ENCODE results near the gene PCSK6. TPM values are rescaled to one million over a fixed set of nuclear protein-coding genes. Genes with fewer than 3 reads are reported as not detected.
A peak's percentile ranks its signal among the peaks of the same experiment; 100 is the strongest.
"Not testable (repeated sequence)": the region's sequence is repeated elsewhere in the genome, so short reads cannot be mapped to it uniquely, and the experiment has no call there.

Gene PCSK6
- total RNA-seq, 1 donor: 0.54 TPM

DNA sequence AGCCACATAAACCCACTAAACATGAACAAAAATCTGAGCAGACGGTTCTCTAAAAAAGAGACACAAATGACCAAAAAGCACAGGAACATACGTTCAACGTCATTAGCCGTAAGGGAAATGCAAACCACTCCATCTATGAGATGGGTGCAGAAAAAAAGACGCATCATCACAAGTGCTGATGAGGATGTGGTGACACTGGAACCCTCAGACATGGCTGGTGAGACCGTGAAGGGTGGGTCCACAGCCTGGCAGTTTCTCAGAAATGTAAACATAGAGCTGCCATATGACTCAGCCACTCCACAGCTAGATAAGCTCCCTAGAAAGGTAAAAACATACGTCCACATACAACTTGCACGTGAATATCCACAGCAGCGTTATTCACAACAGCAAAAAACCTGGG lies 23.3 kb downstream of the PCSK6 start:
- DNase-seq (ENCODE audit: low read depth in 2 of 3, low spot score in 2 of 3): no peak

DNA sequence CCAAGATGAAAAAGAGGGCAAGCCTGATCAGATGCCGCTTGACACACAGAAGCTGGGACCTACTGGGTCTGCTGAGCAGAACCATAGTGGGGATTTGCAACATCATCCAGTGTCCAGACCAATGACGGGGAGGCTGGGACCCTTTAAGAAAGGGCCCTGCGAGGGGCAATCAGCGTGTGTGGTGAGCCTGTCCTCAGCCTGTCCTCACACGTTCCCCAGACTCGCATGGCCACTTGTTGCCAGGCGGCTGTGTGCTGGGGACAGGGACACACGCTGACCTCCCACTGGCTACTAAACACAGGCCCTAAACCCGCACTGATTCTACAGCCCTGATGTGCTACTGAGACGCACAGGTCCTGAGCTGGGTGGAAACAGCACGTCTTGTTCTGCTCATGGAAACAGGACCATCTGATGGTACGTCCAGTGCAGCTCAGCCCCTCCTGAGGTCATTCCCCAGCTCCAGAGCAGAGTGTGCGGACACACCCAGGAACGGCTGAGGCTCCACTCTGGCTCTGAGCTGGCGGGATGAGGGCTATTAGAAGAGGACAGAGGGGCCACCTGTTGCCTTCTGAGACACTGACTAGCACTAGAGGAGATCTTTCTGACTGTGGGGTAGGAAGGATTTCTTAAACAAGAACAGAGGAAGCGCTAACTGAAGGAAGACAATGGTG lies 24.4 kb downstream of the PCSK6 start:
- no peak for DNase-seq (ENCODE audit: low read depth in 2 of 3, low spot score in 2 of 3)

DNA sequence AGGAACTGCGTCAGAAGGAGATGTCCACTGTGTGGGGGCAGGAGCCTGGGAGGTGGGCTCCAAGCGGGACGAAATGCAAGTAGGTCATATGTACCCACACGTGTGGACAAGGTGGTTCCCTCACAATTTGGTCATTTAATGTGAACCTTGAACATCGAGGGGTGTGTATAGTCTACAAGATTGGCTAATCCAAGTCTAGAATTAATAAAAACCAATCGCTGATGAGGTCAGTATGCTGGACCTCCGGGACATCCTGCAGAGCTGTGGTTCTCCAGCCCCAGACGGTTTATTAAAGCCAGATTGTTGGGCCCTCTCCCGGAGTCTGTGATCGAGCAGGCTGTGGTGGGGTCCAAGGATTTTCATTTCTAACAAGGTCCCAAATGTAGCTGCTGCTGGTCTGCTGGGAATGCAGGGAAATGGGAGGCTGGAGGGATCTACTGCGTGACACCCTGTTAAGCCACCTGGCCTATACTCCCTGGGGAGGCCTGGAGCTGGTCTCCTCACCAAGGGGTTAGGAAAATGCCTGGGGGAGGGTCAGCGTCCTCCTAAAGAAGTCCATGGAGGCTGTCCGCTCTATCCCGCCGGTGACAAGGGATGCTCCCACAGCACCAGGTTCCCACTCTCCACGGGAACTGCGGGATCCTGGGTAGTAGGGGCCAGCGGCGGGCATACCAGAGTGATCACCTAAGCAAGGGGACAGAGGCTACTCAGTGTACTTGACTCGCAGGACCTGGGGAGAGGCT lies 25.1 kb downstream of the PCSK6 start:
- no peak for DNase-seq (ENCODE audit: low read depth in 2 of 3, low spot score in 2 of 3)

GRCh38 chr15:101463696-101464095 lies 25.8 kb downstream of the PCSK6 start:
- DNase-seq (ENCODE audit: low read depth in 2 of 3, low spot score in 2 of 3): not testable (repeated sequence)

DNA sequence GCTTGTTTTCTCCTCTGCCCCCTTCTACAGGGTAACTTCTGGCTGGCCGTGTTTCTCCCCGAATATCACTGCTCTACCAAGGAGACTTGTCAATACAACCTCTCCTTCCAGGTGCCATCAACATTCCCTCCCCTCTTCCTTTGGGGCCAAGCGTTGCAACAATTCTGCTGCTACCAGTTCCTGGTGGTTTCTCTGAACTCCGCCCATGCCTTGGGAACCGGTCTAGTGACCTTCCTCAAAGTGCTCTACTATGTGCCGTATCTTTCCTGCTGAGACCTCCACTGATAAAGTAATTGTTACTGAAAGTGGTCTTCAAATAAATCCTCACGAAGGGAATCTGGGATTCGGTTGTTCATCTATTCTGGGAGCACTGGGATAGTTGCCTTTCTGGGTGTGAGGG lies 26.2 kb downstream of the PCSK6 start:
- no peak for DNase-seq (ENCODE audit: low read depth in 2 of 3, low spot score in 2 of 3)

GRCh38 chr15:101461097-101461496 lies 28.4 kb downstream of the PCSK6 start:
- DNase-seq (ENCODE audit: low read depth in 2 of 3, low spot score in 2 of 3): no peak

GRCh38 chr15:101459579-101460300 lies 29.8 kb downstream of the PCSK6 start:
- DNase-seq (ENCODE audit: low read depth in 2 of 3, low spot score in 2 of 3): no peak

- no peak for DNase-seq (ENCODE audit: low read depth in 2 of 3, low spot score in 2 of 3)
Measured at GRCh38 chr15:101458908-101459578, 30.5 kb downstream of the PCSK6 start.

DNA sequence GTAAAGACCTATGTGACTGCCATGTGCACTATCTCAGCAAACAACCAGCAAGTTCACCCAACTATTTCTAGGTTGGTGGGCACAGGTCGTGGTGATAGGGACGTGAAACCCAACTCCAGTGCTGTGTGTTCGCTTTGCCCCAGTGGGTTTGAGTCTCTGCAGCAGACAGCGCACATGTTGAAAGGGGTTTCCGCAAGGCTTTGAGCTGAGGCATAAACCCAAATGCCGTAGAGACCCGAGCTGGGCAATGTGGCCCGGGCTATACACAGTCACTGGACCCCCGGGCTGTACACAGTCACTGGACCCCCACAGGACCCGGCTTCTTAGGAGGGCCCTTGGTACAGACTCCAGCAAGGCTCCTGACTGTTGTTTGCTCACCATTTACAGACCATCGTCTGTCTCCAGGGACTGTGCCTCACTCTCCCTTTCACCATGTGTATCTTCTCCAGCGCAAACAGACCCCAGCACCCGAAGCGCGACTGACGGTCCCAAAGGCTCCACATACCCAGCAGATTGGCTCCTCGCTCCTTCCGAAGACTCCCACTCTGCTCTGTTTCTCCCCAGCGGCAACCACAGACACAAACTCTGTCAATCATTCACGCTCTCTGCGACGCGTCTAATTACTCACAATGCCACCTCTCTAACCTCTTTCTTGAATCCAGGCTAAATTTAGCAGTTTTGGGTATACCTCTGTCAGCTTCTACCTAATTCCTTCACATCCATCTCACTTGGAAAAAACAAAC lies 31.2 kb downstream of the PCSK6 start:
- no peak for DNase-seq (ENCODE audit: low read depth in 2 of 3, low spot score in 2 of 3)

DNA sequence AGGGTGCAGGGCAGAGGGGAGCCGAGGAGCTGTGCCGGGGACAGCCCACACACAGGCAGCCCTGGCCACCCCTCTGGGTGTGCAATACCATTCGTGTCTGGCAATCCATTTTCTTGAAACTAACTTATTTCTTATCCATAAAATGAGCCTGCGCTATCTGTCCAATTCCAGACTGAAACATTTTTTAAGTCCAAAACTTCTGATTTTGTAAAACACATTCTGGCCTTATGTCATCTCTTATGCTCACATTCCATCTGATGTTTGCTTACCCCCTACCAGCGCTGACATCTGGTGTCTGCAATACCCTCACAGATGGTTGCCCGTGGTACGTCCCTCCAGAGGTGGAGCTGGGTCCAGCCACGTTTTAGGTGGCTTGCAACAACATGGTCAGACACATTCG lies 31.8 kb downstream of the PCSK6 start:
- DNase-seq (ENCODE audit: low read depth in 2 of 3, low spot score in 2 of 3): no peak

- peak in 1 of 3 donors; percentile 24 for DNase-seq (ENCODE audit: low read depth in 2 of 3, low spot score in 2 of 3)
Measured at GRCh38 chr15:101456057-101456739, 33.3 kb downstream of the PCSK6 start.

- DNase-seq (ENCODE audit: low read depth in 2 of 3, low spot score in 2 of 3): peak in 2 of 3 donors; percentile 63 to 70
Measured at GRCh38 chr15:101455291-101456025, 34.0 kb downstream of the PCSK6 start.

- not testable (repeated sequence) for DNase-seq (ENCODE audit: low read depth in 2 of 3, low spot score in 2 of 3)
Measured at GRCh38 chr15:101454781-101455180, 34.7 kb downstream of the PCSK6 start.

GRCh38 chr15:101454365-101454764 lies 35.1 kb downstream of the PCSK6 start:
- no peak for DNase-seq (ENCODE audit: low read depth in 2 of 3, low spot score in 2 of 3)

DNA sequence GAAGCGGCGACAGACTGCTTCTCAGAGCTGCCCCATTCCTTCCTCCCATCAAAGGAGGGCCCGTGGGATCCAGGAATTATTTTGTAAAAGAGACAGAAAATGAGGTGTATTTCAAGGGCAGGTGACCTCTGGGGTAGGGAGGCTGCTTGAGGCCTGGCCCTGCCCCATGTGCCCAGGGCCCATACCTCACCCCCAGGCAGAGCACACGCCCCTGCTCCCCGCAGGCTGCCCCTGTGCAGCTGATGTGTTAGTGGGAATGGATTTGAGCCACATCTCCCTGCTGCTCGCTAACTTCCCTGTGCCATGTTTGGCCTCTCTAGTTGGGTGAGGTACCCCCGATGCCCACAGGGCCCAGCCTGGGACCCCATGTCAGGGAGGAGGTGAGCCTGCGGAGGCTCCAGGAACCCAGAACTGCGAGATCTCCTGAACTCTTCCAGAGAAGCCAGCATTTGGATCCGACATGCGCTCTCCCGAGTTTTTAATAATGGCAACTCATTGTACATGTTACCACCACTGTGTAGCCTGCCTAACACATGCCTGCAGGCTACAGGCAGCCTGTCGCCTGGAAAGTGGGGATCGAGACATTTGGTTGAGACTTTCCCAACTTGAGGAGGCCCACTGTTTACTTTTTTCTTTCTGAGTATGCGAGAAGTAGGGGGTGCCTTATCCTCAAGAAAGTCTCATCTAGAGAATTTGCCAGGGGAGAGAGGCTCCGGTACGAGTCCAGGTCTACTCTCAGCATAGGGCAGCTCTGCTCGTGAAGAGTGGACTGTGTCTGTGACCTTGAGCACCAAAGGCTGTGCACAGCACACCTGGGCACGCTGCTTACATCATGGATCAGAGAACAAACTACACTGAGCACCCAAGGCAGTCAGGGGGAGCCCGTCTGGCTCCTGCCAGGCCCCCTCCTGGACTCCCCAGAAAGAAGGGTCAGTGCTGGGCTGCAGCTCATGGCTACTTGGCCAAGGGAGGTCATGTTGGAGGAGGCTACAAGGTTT lies 36.1 kb downstream of the PCSK6 start:
- DNase-seq (ENCODE audit: low read depth in 2 of 3, low spot score in 2 of 3): no peak

- DNase-seq (ENCODE audit: low read depth in 2 of 3, low spot score in 2 of 3): no peak
Measured at GRCh38 chr15:101452572-101452971, 36.9 kb downstream of the PCSK6 start.

- DNase-seq (ENCODE audit: low read depth in 2 of 3, low spot score in 2 of 3): no peak
Measured at GRCh38 chr15:101451846-101452245, 37.7 kb downstream of the PCSK6 start.

DNA sequence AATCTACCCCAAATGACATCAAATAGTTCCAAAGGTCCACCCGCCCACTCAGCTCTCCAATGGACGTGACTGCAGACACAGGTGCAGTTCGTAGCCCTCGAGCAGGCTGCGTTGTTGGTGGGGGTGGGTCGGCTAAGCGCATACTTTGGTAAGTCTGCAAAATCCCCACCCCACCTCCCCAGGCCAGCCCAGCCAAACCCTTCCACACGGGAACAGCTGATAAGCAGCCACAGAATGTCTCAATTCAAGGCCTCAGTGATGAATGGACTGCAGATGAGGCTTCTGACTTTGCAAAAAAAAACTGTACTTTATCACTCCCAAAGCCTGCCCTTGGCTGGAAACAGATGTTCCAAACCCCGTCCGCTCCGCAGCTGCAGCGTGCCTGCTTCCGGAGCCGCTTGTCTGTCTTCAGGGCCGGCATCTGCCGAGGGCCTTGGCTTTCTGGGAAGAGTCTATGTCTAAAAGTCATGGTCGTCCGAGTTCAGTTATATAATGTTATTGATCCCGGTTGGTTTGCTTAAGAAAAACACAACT lies 38.2 kb downstream of the PCSK6 start:
- peak in 2 of 3 donors; percentile 93 to 98 for DNase-seq (ENCODE audit: low read depth in 2 of 3, low spot score in 2 of 3)

Data from hematopoietic multipotent progenitor cell (in vitro differentiated cells).